Lung (tissue), 12 donors: ENCODE data around the gene CDC6. TPM values are rescaled to one million over a fixed set of nuclear protein-coding genes. Genes with fewer than 3 reads are reported as not detected.
A peak's percentile ranks its signal among the peaks of the same experiment; 100 is the strongest.

Experiments used
- ATAC-seq: fragments of 200-7000 bp; cut with Tn5 transposase; one replicate; pipeline ENCODE4 v1.9.1; 2020; ENCODE audit warnings: moderate number of reproducible peaks; ENCODE audit not compliant: insufficient read depth, low FRiP score
- DNase-seq, 3 donors: peaks; one replicate each; pipeline ENCODE4 v3.0.0-alpha.2; 2013 to 2017
- H3K27ac ChIP-seq, 2 donors: one replicate each; pipeline ENCODE4 v1.5.1; 2013; ENCODE audit warnings: mild to moderate bottlenecking in 2 of 2, moderate library complexity in 2 of 2, control low read depth in 1 of 2, inconsistent platforms in 1 of 2, low read depth in 1 of 2, low read length in 1 of 2
- H3K27me3 ChIP-seq, 3 donors: one replicate each; pipeline ENCODE4 v1.5.1; 2013; ENCODE audit warnings: low read length in 2 of 3; ENCODE audit not compliant: control insufficient read depth in 3 of 3, insufficient read depth in 3 of 3
- H3K36me3 ChIP-seq, 4 donors: one replicate each; pipeline ENCODE4 v1.5.1; 2013; ENCODE audit warnings: low read length in 4 of 4, mild to moderate bottlenecking in 1 of 4, moderate library complexity in 1 of 4; ENCODE audit not compliant: control insufficient read depth in 4 of 4, insufficient read depth in 4 of 4
- H3K4me1 ChIP-seq, 5 donors: one replicate each; pipeline ENCODE4 v1.5.1; 2013; ENCODE audit warnings: low read length in 5 of 5, mild to moderate bottlenecking in 2 of 5, moderate library complexity in 1 of 5; ENCODE audit not compliant: control insufficient read depth in 5 of 5, insufficient read depth in 5 of 5
- H3K4me3 ChIP-seq: one replicate; pipeline ENCODE4 v1.5.1; 2013; ENCODE audit warnings: mild to moderate bottlenecking, control low read depth, moderate library complexity
- H3K9ac ChIP-seq, 2 donors: one replicate each; pipeline ENCODE4 v1.5.1; 2013; ENCODE audit warnings: low read length in 2 of 2, control low read depth in 1 of 2; ENCODE audit not compliant: insufficient read depth in 1 of 2
- H3K9me3 ChIP-seq, 4 donors: one replicate each; pipeline ENCODE4 v1.5.1; 2013; ENCODE audit warnings: low read length in 3 of 4, mild to moderate bottlenecking in 1 of 4, moderate library complexity in 1 of 4; ENCODE audit not compliant: control insufficient read depth in 4 of 4, insufficient read depth in 3 of 4
- CTCF ChIP-seq: IDR thresholded peaks from 2 replicates; pipeline ENCODE4 v1.5.1; 2012; ENCODE audit warnings: mild to moderate bottlenecking; ENCODE audit errors: control extremely low read depth, extremely low read depth
- WGBS, 2 donors: extraction: QIAGEN DNeasy Blood & Tissue Kit; methylation state at CpG; one replicate each; pipeline ENCODE4 v1.1.7; 2013; 5-methylcytosine and 5-hydroxymethylcytosine counted together
- polyA plus RNA-seq, 2 donors: library from polyadenylated mRNA; stranded (reverse); fragments of 200-250 nt; gene quantifications; one replicate each; pipeline ENCODE4 v1.2.1, GENCODE V29; 2013
- total RNA-seq, 2 donors: library from RNA; depleted of rRNA in 1 of 2; stranded (reverse); fragments of >200 nt in 1 of 2; gene quantifications; one replicate each; pipeline ENCODE4 v1.2.1, GENCODE V29; 2014 to 2021
- donor health status: control.
- donor health status: control.
- donor health status: Bipolar disorder and iron deficiency.
- donor health status: healthy.
- donor health status: DM: yes; HTN: yes; CAD: no.

CDC6 gene
- total and polyA plus RNA-seq, 4 donors: 3.3 to 6.0 (median 5.6) TPM

GRCh38 chr17:40320756-40321523, 33.3 kb downstream of the CDC6 start:
- TF ChIP-seq CTCF: no peak
- Histone ChIP-seq H3K36me3 (peaks cover 0 to 3% (median 0%) of the 10 kb centered on the region in 4 donors), H3K27me3 (no peaks in the 10 kb centered on the region), H3K4me1 (peaks cover 42 to 84% (median 61%) of the 10 kb centered on the region in 5 donors), H3K4me3 (peak overlapping the region; percentile 4), H3K27ac (peak overlapping the region; percentile 87 to 98), H3K9me3 (no peaks in the 10 kb centered on the region), H3K9ac (peak overlapping the region; percentile 23 to 57)
- WGBS, 2 donors: 22 to 54% methylated on average over 19 of the region's 19 CpGs
- ATAC-seq: no peak
- DNase-seq: peak; percentile 85 to 91 (median 86)

GRCh38 chr17:40321524-40321929, 33.8 kb downstream of the CDC6 start:
- DNase-seq (no peak), ATAC-seq (no peak)
- H3K27me3 ChIP-seq: no peaks in the 10 kb centered on the region
- H3K36me3 ChIP-seq: peaks cover 0 to 3% (median 1%) of the 10 kb centered on the region in 4 donors
- peak overlapping the region; percentile 87 to 98 for H3K27ac ChIP-seq
- H3K9me3 ChIP-seq: no peaks in the 10 kb centered on the region
- H3K9ac ChIP-seq: peak overlapping the region in 1 of 2 donors; percentile 15
- peaks cover 42 to 84% (median 61%) of the 10 kb centered on the region in 5 donors for H3K4me1 ChIP-seq
- peak overlapping the region; percentile 4 for H3K4me3 ChIP-seq
- TF ChIP-seq CTCF: no peak
- 38 to 63% methylated on average over 4 of the region's 4 CpGs for WGBS, 2 donors

GRCh38 chr17:40321961-40322357, 34.3 kb downstream of the CDC6 start:
- peaks cover 0 to 4% (median 2%) of the 10 kb centered on the region in 4 donors for H3K36me3 ChIP-seq
- H3K27ac ChIP-seq: peak overlapping the region; percentile 87 to 98
- H3K27me3 ChIP-seq: no peaks in the 10 kb centered on the region
- TF ChIP-seq CTCF: no peak
- peak overlapping the region in 1 of 2 donors; percentile 64 for H3K9ac ChIP-seq
- peaks cover 45 to 83% (median 61%) of the 10 kb centered on the region in 5 donors for H3K4me1 ChIP-seq
- WGBS, 2 donors: 4% methylated on average over 4 of the region's 4 CpGs
- ATAC-seq (no peak), DNase-seq (peak in 2 of 3 donors; percentile 35 to 62)
- H3K4me3 ChIP-seq: peak overlapping the region; percentile 53
- H3K9me3 ChIP-seq: no peaks in the 10 kb centered on the region
